Measurements from ENCODE around the gene SHB. TPM values are rescaled to one million over a fixed set of nuclear protein-coding genes. Genes with fewer than 3 reads are reported as not detected.

SHB gene
- total and polyA plus RNA-seq, 2 of the 8 experiments (the other 6 are each of a cell fraction or from before 2014, with no cell fraction given) = 4.1 to 12.6 TPM

GRCh38 chr9:37949576-37949975 lies 119.5 kb downstream of the SHB start (continued):
- TF ChIP-seq, protein P1, sequence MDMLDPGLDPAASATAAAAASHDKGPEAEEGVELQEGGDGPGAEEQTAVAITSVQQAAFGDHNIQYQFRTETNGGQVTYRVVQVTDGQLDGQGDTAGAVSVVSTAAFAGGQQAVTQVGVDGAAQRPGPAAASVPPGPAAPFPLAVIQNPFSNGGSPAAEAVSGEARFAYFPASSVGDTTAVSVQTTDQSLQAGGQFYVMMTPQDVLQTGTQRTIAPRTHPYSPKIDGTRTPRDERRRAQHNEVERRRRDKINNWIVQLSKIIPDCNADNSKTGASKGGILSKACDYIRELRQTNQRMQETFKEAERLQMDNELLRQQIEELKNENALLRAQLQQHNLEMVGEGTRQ (IDR thresholded peaks at IDR 0.05; ENCODE audit: low read length) = no peak
- TF ChIP-seq CREB1 (IDR thresholded peaks at IDR 0.05) (no peak), BCL11A (IDR thresholded peaks at IDR 0.05; ENCODE audit: low read depth in 2 of 2, low read length in 2 of 2) (no peak), RFX5 (IDR thresholded peaks at IDR 0.05; ENCODE audit: borderline replicate concordance, low read depth, low read length) (no peak), SP4 (IDR thresholded peaks at IDR 0.05; ENCODE audit: low read length) (no peak), CBX8 (IDR thresholded peaks at IDR 0.05; ENCODE audit: borderline replicate concordance, low read depth, low read length) (no peak), TAF7 (optimal IDR thresholded peaks at IDR 0.05; ENCODE audit: borderline replicate concordance, low read depth, low read length) (no peak), GTF2F1 (IDR thresholded peaks at IDR 0.05; ENCODE audit: borderline replicate concordance, low read depth, low read length) (no peak), SP2 (IDR thresholded peaks at IDR 0.05; ENCODE audit: low read length) (no peak)
